GM12878 (cell line): ENCODE measurements around the gene GPI. TPM values are rescaled to one million over a fixed set of nuclear protein-coding genes. Genes with fewer than 3 reads are reported as not detected.

Source experiments
- ATAC-seq: fragments of 200-7000 bp; cut with Tn5 transposase; 3 replicates; pipeline ENCODE4 v1.9.1; 2020; ENCODE audit warnings: mild to moderate bottlenecking, moderate library complexity
- BruUV-seq: library from RNA; stranded (reverse); fragments of 400-500 nt; replicated peaks from 2 replicates; lab custom pipeline; 2021; lab: Mats Ljungman, UMichigan
- CTCF ChIA-PET: fragments of 300-600 bp; sonication (Branson Sonifier 250); formaldehyde crosslinking; extraction: SDS; loops from one replicate; lab custom pipeline; 2021; ENCODE audit warnings: inconsistent platforms; lab: Yijun Ruan, JAX
- POLR2A ChIA-PET: fragments of 350-600 bp; formaldehyde crosslinking; extraction: SDS; loops from one replicate; lab custom pipeline; 2021; ENCODE audit warnings: inconsistent platforms; lab: Charles Lee
- RAD21 ChIA-PET: fragments of 300-600 bp; sonication (Branson Sonifier 250); formaldehyde crosslinking; loops from one replicate; lab custom pipeline; 2023; ENCODE audit warnings: antibody characterized with exemption; ENCODE audit not compliant: unreplicated experiment; lab: Charles Lee
- SMC1A ChIA-PET: fragments of 300-600 bp; sonication (Branson Sonifier 250); formaldehyde crosslinking; loops from one replicate; lab custom pipeline; 2023; ENCODE audit not compliant: unreplicated experiment, uncharacterized antibody; lab: Charles Lee
- DNase-seq: peaks from one replicate; pipeline ENCODE4 v3.0.0-alpha.2; 2011; ENCODE audit warnings: low read depth, low spot score
- FAIRE-seq: peaks from 3 replicates; lab custom pipeline; 2011; peaks lifted over from hg19 to GRCh38; lab: Jason Lieb, UNC
- H2AFZ ChIP-seq: 2 replicates; pipeline ENCODE4 v1.6.0; 2011; ENCODE audit warnings: low read depth, low read length, control low read depth; ENCODE audit not compliant: control insufficient read depth
- H3K27ac ChIP-seq: 2 replicates; pipeline ENCODE4 v1.5.1; 2011; ENCODE audit warnings: control low read depth; ENCODE audit not compliant: control insufficient read depth, insufficient read depth
- H3K27me3 ChIP-seq, 2 experiments: replicated peaks in 1 of 2; 2 replicates each; pipeline versions ENCODE4 v1.6.0 to v1.6.1; 2011; ENCODE audit warnings: low read length in 1 of 2; ENCODE audit not compliant: control insufficient read depth in 2 of 2, insufficient read depth in 2 of 2
- H3K36me3 ChIP-seq, 2 experiments: 2 replicates each; pipeline ENCODE4 v1.5.1; 2011; ENCODE audit warnings: low read length in 1 of 2; ENCODE audit not compliant: control insufficient read depth in 2 of 2, insufficient read depth in 2 of 2
- H3K4me1 ChIP-seq: 2 replicates; pipeline ENCODE4 v1.6.1; 2011; ENCODE audit warnings: mild to moderate bottlenecking, low read length, moderate library complexity, mixed read lengths; ENCODE audit not compliant: control insufficient read depth, insufficient read depth
- H3K4me2 ChIP-seq: 2 replicates; pipeline ENCODE4 v1.6.0; 2011; ENCODE audit warnings: control low read depth; ENCODE audit not compliant: control insufficient read depth, insufficient read depth
- H3K4me3 ChIP-seq: fragments of 200-600 bp; sonication (generic); 2 replicates; pipeline ENCODE4 v1.5.1; 2016
- H3K79me2 ChIP-seq: 2 replicates; pipeline ENCODE4 v1.6.0; 2011; ENCODE audit warnings: low read length; ENCODE audit not compliant: control insufficient read depth, insufficient read depth
- H3K9ac ChIP-seq: 2 replicates; pipeline ENCODE4 v1.8.0; 2011; ENCODE audit warnings: low read length, control low read depth, mixed read lengths; ENCODE audit not compliant: control insufficient read depth, insufficient read depth
- H3K9me3 ChIP-seq: replicated peaks from 3 replicates; pipeline ENCODE4 v1.5.1; 2011; ENCODE audit warnings: mild to moderate bottlenecking, low read length; ENCODE audit not compliant: control insufficient read depth, insufficient read depth
- H4K20me1 ChIP-seq: 2 replicates; pipeline ENCODE4 v1.6.0; 2011; ENCODE audit not compliant: control insufficient read depth, insufficient read depth
- CEBPB ChIP-seq, 2 experiments: fragments of 150-350 bp in 1 of 2; IDR thresholded peaks; 2 replicates each; pipeline ENCODE4 v1.6.1; 2012 to 2014; ENCODE audit warnings: low read depth in 2 of 2, low read length in 2 of 2, borderline replicate concordance in 1 of 2, inconsistent platforms in 1 of 2
- ESRRA ChIP-seq: IDR thresholded peaks from 2 replicates; pipeline ENCODE4 v1.6.1; 2012; ENCODE audit warnings: mild to moderate bottlenecking, low read length, improper control_type of control experiment
- MEF2A ChIP-seq: IDR thresholded peaks from 2 replicates; pipeline ENCODE4 v1.6.1; 2011; ENCODE audit warnings: low read depth, mild to moderate bottlenecking, low read length, moderate library complexity; ENCODE audit not compliant: insufficient read depth
- MEF2B ChIP-seq: fragments of 450-650 bp; IDR thresholded peaks from 2 replicates; pipeline ENCODE4 v1.6.1; 2018; ENCODE audit warnings: mild to moderate bottlenecking, moderate library complexity; ENCODE audit not compliant: partially characterized antibody, poor library complexity, severe bottlenecking
- NBN ChIP-seq: fragments of 450-650 bp; IDR thresholded peaks from 2 replicates; pipeline ENCODE4 v1.6.1; 2016
- NFYB ChIP-seq: IDR thresholded peaks from 2 replicates; pipeline ENCODE4 v1.6.1; 2011; ENCODE audit warnings: low read depth, mild to moderate bottlenecking, low read length, improper control_type of control experiment, moderate library complexity; ENCODE audit not compliant: insufficient read depth
- SIX5 ChIP-seq: IDR thresholded peaks from 2 replicates; pipeline ENCODE4 v1.6.1; 2011; ENCODE audit warnings: mild to moderate bottlenecking, low read depth, low read length, moderate library complexity; ENCODE audit not compliant: severe bottlenecking
- STAT1 ChIP-seq: fragments of 450-650 bp; conservative IDR thresholded peaks from 2 replicates; pipeline ENCODE4 v1.6.1; 2014; ENCODE audit warnings: antibody characterized with exemption, mild to moderate bottlenecking
- ZNF207 ChIP-seq: fragments of 450-650 bp; IDR thresholded peaks from 2 replicates; pipeline ENCODE4 v1.6.1; 2014; ENCODE audit warnings: antibody characterized with exemption, mild to moderate bottlenecking, borderline replicate concordance
- ZNF384 ChIP-seq: IDR thresholded peaks from 2 replicates; pipeline ENCODE4 v1.6.1; 2012; ENCODE audit warnings: low read depth, mild to moderate bottlenecking, low read length, improper control_type of control experiment, borderline replicate concordance
- WGBS: methylation state at CpG from one replicate; pipeline ENCODE4 v1.1.6; 2016; ENCODE audit warnings: low lambda C conversion rate; ENCODE audit not compliant: insufficient replicate concordance, insufficient coverage; ENCODE audit errors: missing lambda C conversion rate; 5-methylcytosine and 5-hydroxymethylcytosine counted together
- in situ Hi-C: fragments of 300-500 bp; cut with MboI; formaldehyde crosslinking; loops from 9 replicates; pipeline ENCODE4 v1.14.3; 2018; ENCODE audit warnings: mixed read lengths
- intact Hi-C: fragments of 100-400 bp; cut with micrococcal nuclease; formaldehyde crosslinking; loops from one replicate; pipeline ENCODE4 v1.14.2; 2022; ENCODE audit not compliant: unreplicated experiment
- polyA plus RNA-seq, 11 experiments: library from polyadenylated mRNA; depleted of rRNA in 4 of 11; unstranded in 6 of 11; stranded (reverse) in 5 of 11; fragments of >200 nt; fragmentation: Nextera tagmentation in 4 of 11; fragmentation: Illumina TruSeq in 1 of 11; extraction: Ambion mirVana in 4 of 11; extraction: Trizol in 1 of 11; gene quantifications; 1 replicate in 1 of 11; 2 replicates in 10 of 11; pipeline versions ENCODE4 v1.2.1 to v1.2.3, GENCODE V29; 2011 to 2016; ENCODE audit warnings: inconsistent platforms in 2 of 11, missing spikeins in 2 of 11, low read depth in 1 of 11
- total RNA-seq, 4 experiments: library from RNA; depleted of rRNA in 3 of 4; stranded (reverse); fragments of >200 nt in 3 of 4; fragmentation: Illumina TruSeq in 1 of 4; extraction: Trizol in 1 of 4; gene quantifications; 2 replicates each; pipeline versions ENCODE4 v1.2.1 to v1.2.3, GENCODE V29; 2013 to 2021
- TF ChIP-seq, protein P1 (sequence below): IDR thresholded peaks from 2 replicates; pipeline ENCODE4 v1.6.1; 2011; ENCODE audit warnings: borderline replicate concordance, low read depth, mild to moderate bottlenecking, moderate library complexity, low read length; ENCODE audit not compliant: insufficient read depth, poor library complexity, severe bottlenecking

Gene GPI
- total and polyA plus RNA-seq, 10 of the 15 experiments (the other 5 are each of a cell fraction or from before 2014, with no cell fraction given), result 124 to 400 (median 190) TPM

DNA sequence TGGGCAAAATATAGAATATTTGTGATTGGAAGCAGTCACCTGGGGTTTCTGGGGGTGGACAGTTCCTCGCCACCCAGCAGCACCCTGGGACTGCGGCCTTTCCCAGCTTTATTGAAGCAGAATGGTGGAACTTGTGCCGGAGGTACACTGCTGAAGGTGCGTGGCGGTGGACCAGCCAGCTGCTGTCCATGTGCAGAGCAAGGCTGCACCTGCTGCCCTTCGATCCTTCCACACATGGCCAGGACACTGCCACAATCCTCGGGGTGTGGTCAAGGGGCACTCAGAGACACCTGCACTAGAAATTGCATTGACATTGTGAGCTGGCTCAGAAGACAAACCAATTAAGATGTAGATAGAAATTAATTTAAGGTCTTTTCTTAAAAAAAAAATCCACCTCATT lies 11.4 kb upstream of the GPI start:
- in situ Hi-C loops, result no loop called here
- Histone ChIP-seq H3K27ac (no peak overlapping the region), H4K20me1 (no peaks in the 10 kb centered on the region), H2AFZ (no peak overlapping the region), H3K4me3 (no peak overlapping the region)
- ATAC-seq, result no peak
- ChIA-PET POLR2A (no interaction called here), CTCF (interaction anchor here (1.0 to 1.2 kb wide), 2 partner anchors 18 to 78 kb away, joined by 3 to 4 read pairs; no protein-coding TSS in a partner anchor)
- TF ChIP-seq ZNF207 (no peak), ESRRA (no peak), CEBPB (IDR thresholded peaks at IDR 0.05; ENCODE audit: borderline replicate concordance in 1 of 2, low read depth in 2 of 2, low read length in 2 of 2) (no peak), MEF2B (no peak), MEF2A (no peak), NBN (no peak), ZNF384 (no peak), SIX5 (no peak), STAT1 (no peak), NFYB (no peak)
- TF ChIP-seq, protein P1, sequence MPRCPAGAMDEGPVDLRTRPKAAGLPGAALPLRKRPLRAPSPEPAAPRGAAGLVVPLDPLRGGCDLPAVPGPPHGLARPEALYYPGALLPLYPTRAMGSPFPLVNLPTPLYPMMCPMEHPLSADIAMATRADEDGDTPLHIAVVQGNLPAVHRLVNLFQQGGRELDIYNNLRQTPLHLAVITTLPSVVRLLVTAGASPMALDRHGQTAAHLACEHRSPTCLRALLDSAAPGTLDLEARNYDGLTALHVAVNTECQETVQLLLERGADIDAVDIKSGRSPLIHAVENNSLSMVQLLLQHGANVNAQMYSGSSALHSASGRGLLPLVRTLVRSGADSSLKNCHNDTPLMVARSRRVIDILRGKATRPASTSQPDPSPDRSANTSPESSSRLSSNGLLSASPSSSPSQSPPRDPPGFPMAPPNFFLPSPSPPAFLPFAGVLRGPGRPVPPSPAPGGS, result no peak
- TF ChIP-seq, all 136 proteins: peak for 0
- Histone ChIP-seq H3K4me1 (peaks cover 11% of the 10 kb centered on the region), H3K27me3 (no peaks in the 10 kb centered on the region), H3K4me2 (no peak overlapping the region), H3K79me2 (no peaks in the 10 kb centered on the region; the same call in none of the 2 replicates), H3K36me3 (peaks cover 3 to 4% of the 10 kb centered on the region in 2 experiments; a peak in 3 of 4 replicates), H3K9ac (no peak overlapping the region), H3K9me3 (no peaks in the 10 kb centered on the region)
- DNase-seq, result no peak
- ChIA-PET SMC1A (no interaction called here), RAD21 (no interaction called here)
- no TSS peak for BruUV-seq
- intact Hi-C loops, result no loop called here
- 98% methylated on average over 7 of the region's 7 CpGs for WGBS
- no peak for FAIRE-seq
